ENCODE measurements around the gene TRNAU1AP.

DNA sequence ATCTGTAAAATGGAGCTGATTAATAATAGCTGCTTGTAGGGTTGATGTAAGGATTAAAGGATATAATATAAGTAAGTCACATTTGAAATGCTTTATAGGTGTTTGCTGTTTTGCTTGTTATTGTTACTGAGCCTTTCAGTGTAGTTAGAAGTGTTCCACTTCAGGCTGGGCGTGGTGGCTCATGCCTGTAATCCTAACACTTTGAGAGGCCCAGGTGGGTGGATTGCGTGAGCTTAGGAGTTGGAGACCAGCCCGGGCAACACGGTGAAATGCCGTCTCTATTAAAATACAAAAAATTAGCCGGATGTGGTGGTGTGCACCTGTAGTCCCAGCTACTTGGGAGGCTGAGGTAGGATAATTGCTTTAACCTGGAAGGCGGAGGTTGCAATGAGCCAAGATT, 12.2 kb downstream of the TRNAU1AP start:
- TF ChIP-seq POLR2AphosphoS5 (IDR thresholded peaks at IDR 0.05) (no peak), POLR2A (IDR thresholded peaks at IDR 0.05) (no peak), EP300 (IDR thresholded peaks at IDR 0.05) (no peak)
- TF ChIP-seq, protein P1, sequence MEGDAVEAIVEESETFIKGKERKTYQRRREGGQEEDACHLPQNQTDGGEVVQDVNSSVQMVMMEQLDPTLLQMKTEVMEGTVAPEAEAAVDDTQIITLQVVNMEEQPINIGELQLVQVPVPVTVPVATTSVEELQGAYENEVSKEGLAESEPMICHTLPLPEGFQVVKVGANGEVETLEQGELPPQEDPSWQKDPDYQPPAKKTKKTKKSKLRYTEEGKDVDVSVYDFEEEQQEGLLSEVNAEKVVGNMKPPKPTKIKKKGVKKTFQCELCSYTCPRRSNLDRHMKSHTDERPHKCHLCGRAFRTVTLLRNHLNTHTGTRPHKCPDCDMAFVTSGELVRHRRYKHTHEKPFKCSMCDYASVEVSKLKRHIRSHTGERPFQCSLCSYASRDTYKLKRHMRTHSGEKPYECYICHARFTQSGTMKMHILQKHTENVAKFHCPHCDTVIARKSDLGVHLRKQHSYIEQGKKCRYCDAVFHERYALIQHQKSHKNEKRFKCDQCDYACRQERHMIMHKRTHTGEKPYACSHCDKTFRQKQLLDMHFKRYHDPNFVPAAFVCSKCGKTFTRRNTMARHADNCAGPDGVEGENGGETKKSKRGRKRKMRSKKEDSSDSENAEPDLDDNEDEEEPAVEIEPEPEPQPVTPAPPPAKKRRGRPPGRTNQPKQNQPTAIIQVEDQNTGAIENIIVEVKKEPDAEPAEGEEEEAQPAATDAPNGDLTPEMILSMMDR (IDR thresholded peaks at IDR 0.05): no peak
